GM18861 (cell line): ENCODE measurements around the gene NSMCE1.
"Not testable (repeated sequence)": the region's sequence is repeated elsewhere in the genome, so short reads cannot be mapped to it uniquely, and the experiment has no call there.

Experiments
- ATAC-seq: cut with Tn5 transposase; IDR thresholded peaks from one replicate; pipeline ENCODE4 v1.9.1; 2021; ENCODE audit not compliant: unreplicated experiment

Gene NSMCE1

GRCh38 chr16:27303256-27304100 lies 34.9 kb upstream of the NSMCE1 start:
- no peak for ATAC-seq

- no peak for ATAC-seq
These were observed 33.6 kb upstream of the NSMCE1 start for GRCh38 chr16:27302126-27302525.

DNA sequence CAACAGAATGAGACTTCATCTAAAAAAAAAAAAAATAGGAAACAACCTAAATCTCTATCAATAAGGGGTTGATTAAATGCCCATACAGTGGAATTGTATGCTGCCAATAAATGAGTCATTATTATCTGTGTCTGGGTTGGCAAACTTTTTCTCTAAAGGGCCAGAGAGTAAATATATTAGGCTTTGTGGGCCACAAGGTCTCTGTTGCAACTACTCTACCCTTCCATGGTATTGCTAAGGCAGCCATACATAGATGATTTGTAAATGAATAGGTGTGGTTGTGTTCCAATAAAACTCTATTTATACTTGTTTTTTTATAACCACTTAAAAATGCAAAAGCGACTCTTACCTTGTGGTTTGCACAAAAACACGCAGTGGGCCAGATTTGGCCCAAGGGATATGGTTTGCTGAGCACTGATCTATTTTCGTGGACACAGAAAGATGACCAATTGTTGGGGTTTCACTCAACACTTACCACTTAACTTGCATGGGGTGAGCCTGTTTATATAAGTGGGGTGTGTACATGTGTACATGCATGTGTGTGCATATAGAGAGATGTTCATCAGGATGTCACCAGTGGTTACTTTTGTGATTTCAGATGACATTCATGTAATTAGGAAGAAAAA lies 32.8 kb upstream of the NSMCE1 start:
- peak; percentile 73 for ATAC-seq

- ATAC-seq: no peak
These were observed 29.6 kb upstream of the NSMCE1 start for GRCh38 chr16:27298132-27298531.

- ATAC-seq: no peak
These were observed 24.8 kb upstream of the NSMCE1 start for GRCh38 chr16:27293343-27293742.

- ATAC-seq: no peak
These were observed 23.2 kb upstream of the NSMCE1 start for GRCh38 chr16:27291722-27292240.

- ATAC-seq: no peak
These were observed 22.5 kb upstream of the NSMCE1 start for GRCh38 chr16:27291106-27291505.

DNA sequence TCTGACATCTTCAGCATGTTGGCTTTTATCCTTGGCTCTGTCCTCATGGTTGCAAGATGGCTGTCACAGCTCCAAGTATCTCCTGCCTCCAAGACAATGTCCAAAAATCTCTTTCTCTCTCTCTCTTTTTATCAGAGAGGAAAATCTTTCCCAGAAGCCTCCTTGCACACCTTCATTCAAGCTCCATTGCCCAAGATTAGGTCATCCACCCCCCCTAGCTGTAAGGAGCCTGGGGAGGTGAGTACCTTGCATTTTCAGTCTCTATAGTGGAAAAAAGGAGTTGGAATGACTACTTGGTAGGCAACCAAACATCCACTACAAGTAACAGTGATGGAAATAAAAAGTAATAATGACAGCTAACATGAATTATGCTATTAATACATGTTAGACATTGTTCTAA lies 22.0 kb upstream of the NSMCE1 start:
- no peak for ATAC-seq

DNA sequence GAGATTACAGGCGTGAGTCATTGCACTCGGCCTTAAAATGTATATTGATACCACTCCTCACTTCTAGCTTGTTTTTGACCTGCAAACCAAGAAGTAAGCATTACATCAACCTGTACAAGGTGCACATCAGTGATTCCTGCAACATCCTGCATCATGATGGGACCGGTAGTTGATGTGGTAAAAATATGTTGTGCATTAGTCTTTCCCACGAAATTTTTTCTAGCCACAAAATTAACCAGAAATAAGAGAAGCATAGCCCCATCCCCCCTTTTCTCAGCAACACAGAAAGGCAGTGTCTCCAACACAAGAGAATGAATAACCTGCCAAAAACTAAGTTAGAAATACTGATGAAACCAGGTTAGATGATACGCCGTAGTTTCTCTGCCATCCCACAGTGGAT lies 21.1 kb upstream of the NSMCE1 start:
- ATAC-seq: no peak

DNA sequence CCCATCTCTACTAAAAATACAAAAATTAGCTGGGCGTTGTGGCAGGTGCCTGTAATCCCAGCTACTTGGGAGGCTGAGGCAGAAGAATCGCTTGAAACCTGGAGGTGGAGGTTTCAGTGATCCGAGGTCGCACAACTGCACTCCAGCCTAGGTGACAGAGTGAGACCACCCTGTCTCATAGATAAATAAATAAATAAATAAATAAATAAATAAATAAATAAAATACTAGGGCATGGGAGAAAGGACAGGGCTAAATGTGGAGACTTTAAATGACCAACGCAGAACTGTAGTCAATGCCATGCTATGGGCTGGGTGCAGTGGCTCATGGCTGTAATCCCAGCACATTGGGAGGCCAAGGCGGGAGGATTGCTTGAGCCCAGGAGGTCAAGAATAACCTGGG lies 19.7 kb upstream of the NSMCE1 start:
- ATAC-seq: not testable (repeated sequence)

GRCh38 chr16:27287887-27288286 lies 19.3 kb upstream of the NSMCE1 start:
- ATAC-seq: no peak

- ATAC-seq: no peak
These were observed 18.7 kb upstream of the NSMCE1 start for GRCh38 chr16:27287051-27287811.

DNA sequence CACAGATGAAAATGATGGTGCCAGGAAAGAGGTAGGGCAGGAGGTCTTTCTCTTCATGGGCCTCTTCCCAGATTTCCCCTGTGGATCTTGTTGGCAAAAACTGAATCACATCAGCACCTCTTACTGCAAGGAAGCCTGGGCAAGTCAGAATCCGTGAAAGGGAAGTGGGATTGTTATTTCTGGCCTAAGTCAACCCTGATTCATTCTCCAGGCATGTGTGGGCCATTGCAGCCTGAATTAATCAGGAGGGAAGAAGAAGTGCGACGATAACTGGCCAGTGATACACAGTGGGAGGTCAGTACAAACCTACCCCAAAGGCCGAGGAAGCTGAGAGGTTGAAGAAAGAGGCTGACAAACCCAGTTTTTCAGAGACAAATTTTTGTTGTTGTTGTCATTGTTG lies 17.9 kb upstream of the NSMCE1 start:
- ATAC-seq: no peak

GRCh38 chr16:27285676-27286196 lies 17.2 kb upstream of the NSMCE1 start:
- no peak for ATAC-seq

GRCh38 chr16:27284865-27285675 lies 16.5 kb upstream of the NSMCE1 start:
- ATAC-seq: no peak

GRCh38 chr16:27281243-27281642 lies 12.7 kb upstream of the NSMCE1 start:
- ATAC-seq: no peak

GRCh38 chr16:27275394-27275793 lies 6.8 kb upstream of the NSMCE1 start:
- ATAC-seq: no peak

GRCh38 chr16:27274424-27274874 lies 5.9 kb upstream of the NSMCE1 start:
- peak; percentile 30 for ATAC-seq

DNA sequence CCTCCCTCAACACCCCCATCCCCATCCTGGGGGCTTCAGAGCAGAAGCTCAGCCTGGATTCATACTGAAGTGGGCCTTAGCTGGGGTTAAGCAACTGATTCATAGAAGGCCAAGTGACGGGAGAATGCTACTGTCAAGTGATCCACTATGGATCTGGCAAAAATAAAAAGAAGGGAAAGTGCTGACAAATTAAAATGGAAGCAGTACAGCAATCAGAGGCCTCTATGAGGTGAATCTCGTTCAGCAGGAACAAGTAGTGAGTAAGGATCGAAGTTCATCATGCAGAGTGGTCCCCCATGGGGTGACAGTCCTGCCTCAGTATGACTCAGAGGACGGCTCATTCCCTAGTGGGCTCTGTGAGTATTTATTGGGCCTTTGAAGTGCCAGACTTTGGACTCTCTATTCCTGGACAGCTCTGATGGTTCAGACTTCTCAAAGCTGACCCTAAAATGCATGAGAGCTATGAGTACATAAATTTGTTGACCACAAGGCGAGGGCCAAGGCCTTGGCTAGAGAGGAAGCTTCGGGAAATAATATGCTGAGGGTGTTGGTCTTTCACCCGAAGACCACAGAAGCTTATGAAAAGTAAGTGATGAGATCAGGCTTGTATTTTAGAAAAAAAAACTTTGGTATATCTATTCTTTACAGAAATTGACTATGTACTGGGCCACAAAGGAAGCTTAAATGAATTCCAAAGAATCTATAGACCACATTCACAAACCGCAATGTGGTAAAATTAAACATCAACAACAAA lies 5.3 kb upstream of the NSMCE1 start:
- ATAC-seq: peak; percentile 57

DNA sequence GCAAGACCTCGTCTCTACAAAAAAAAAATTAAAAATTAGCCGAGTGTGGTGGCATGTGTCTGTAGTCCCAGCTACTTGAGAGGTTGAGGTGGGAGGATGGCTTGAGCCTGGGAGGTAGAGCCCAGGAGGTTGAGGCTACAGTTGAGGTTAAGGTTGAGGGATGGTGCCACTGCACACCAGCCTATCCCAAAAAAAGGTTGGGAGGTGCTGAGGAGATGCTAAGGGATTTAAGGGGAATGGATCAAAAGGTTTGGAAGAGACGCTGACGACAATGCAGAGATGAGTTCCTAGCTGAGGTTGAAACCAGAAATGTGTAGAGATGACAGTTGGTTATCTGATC lies 4.7 kb upstream of the NSMCE1 start:
- no peak for ATAC-seq
